Subcutaneous adipose tissue (tissue), 4 donors: Measurements from ENCODE around the gene POC1A. TPM values are rescaled to one million over a fixed set of nuclear protein-coding genes. Genes with fewer than 3 reads are reported as not detected.

ENCODE experiments used
- CTCF ChIP-seq: fragments of 450-650 bp; IDR thresholded peaks from one replicate; pipeline ENCODE4 v1.5.1; 2016; ENCODE audit warnings: low read depth, mild to moderate bottlenecking, control low read depth, antibody characterized with exemption, moderate library complexity
- total RNA-seq, 4 donors: library from RNA; depleted of rRNA; stranded (reverse); fragments of >200 nt; gene quantifications; one replicate each; pipeline ENCODE4 v1.1.0, GENCODE V29; 2016

Gene POC1A
- total RNA-seq, 4 donors from 2014 or later, result 0.38 to 2.4 (median 1.2) TPM

- no peak for TF ChIP-seq CTCF
Observed at GRCh38 chr3:52080830-52081719, 73.1 kb downstream of the POC1A start.

GRCh38 chr3:52079958-52080357 lies 74.3 kb downstream of the POC1A start:
- no peak for TF ChIP-seq CTCF

GRCh38 chr3:52078781-52079560 lies 75.3 kb downstream of the POC1A start:
- TF ChIP-seq CTCF, result no peak

GRCh38 chr3:52077925-52078324 lies 76.3 kb downstream of the POC1A start:
- TF ChIP-seq CTCF, result no peak

- TF ChIP-seq CTCF, result no peak
Observed at GRCh38 chr3:52076896-52077780, 77.1 kb downstream of the POC1A start.

- no peak for TF ChIP-seq CTCF
Observed at GRCh38 chr3:52073490-52073889, 80.7 kb downstream of the POC1A start.

GRCh38 chr3:52072471-52072870 lies 81.8 kb downstream of the POC1A start:
- no peak for TF ChIP-seq CTCF
